Osteoblast (primary cell): ENCODE data around the gene NPRL2. TPM values are rescaled to one million over a fixed set of nuclear protein-coding genes. Genes with fewer than 3 reads are reported as not detected.
A peak's percentile ranks its signal among the peaks of the same experiment; 100 is the strongest.

Experiments
- DNase-seq: peaks from one replicate; pipeline ENCODE4 v3.0.0; 2011; ENCODE audit warnings: low spot score, mixed read lengths; ENCODE audit not compliant: insufficient read length; ENCODE audit errors: missing footprints
- H2AFZ ChIP-seq: 2 replicates; pipeline ENCODE4 v1.6.0; 2011; ENCODE audit warnings: mild to moderate bottlenecking, low read length
- H3K27ac ChIP-seq: 2 replicates; pipeline ENCODE4 v1.5.1; 2011; ENCODE audit warnings: mild to moderate bottlenecking, low read depth, low read length, moderate library complexity
- H3K27me3 ChIP-seq: 2 replicates; pipeline ENCODE4 v1.6.0; 2012; ENCODE audit warnings: mild to moderate bottlenecking, control low read depth, inconsistent platforms, low read length, moderate library complexity; ENCODE audit not compliant: insufficient read depth
- H3K36me3 ChIP-seq: 2 replicates; pipeline ENCODE4 v1.5.1; 2011; ENCODE audit warnings: mild to moderate bottlenecking, low read length, control low read depth, moderate library complexity; ENCODE audit not compliant: insufficient read depth
- H3K4me1 ChIP-seq: 2 replicates; pipeline ENCODE4 v1.5.1; 2011; ENCODE audit warnings: mild to moderate bottlenecking, low read length, control low read depth, moderate library complexity; ENCODE audit not compliant: insufficient read depth
- H3K4me2 ChIP-seq: 2 replicates; pipeline ENCODE4 v1.6.0; 2011; ENCODE audit warnings: mild to moderate bottlenecking, low read length; ENCODE audit not compliant: insufficient read depth
- H3K4me3 ChIP-seq: fragments of 200-600 bp; sonication (generic); 3 replicates; pipeline ENCODE4 v1.5.1; 2012; ENCODE audit warnings: mild to moderate bottlenecking, low read length, inconsistent platforms; ENCODE audit not compliant: insufficient read depth
- H3K79me2 ChIP-seq: 2 replicates; pipeline ENCODE4 v1.6.0; 2012; ENCODE audit warnings: mild to moderate bottlenecking, low read length, control low read depth, inconsistent platforms; ENCODE audit not compliant: insufficient read depth
- H3K9me3 ChIP-seq: 2 replicates; pipeline ENCODE4 v1.5.1; 2011; ENCODE audit warnings: low read depth, low read length, control low read depth
- H4K20me1 ChIP-seq: 2 replicates; pipeline ENCODE4 v1.6.0; 2012; ENCODE audit warnings: mild to moderate bottlenecking, low read length, control low read depth; ENCODE audit not compliant: insufficient read depth
- CTCF ChIP-seq: IDR thresholded peaks from 2 replicates; pipeline ENCODE4 v1.5.1; 2011; ENCODE audit warnings: mild to moderate bottlenecking, low read depth, low read length, moderate library complexity; ENCODE audit errors: extremely low read depth
- total RNA-seq: library from RNA; depleted of rRNA; stranded (reverse); fragments of >200 nt; gene quantifications from 2 replicates; pipeline ENCODE4 v1.2.3, GENCODE V29; 2012

The NPRL2 gene
- total RNA-seq, 1 donor = 21.7 TPM

GRCh38 chr3:50304601-50305000 lies 46.0 kb downstream of the NPRL2 start:
- Histone ChIP-seq H4K20me1 (no peaks in the 10 kb centered on the region), H3K27ac (no peak overlapping the region), H3K79me2 (no peaks in the 10 kb centered on the region), H3K36me3 (no peaks in the 10 kb centered on the region), H3K9me3 (peaks cover 3% of the 10 kb centered on the region), H3K4me1 (peaks cover 11% of the 10 kb centered on the region), H3K4me3 (no peak overlapping the region), H2AFZ (no peak overlapping the region), H3K27me3 (no peaks in the 10 kb centered on the region), H3K4me2 (no peak overlapping the region)
- TF ChIP-seq CTCF = no peak
- DNase-seq = peak; percentile 87

GRCh38 chr3:50303013-50303815 lies 47.4 kb downstream of the NPRL2 start, which contains the start of gene HYAL1:
Gene HYAL1 (minus strand): TSS chr3:50303574. CDS start chr3:50302956, 618 bp downstream.
- no peak within 1 kb of the TSS for H2AFZ ChIP-seq
- no peaks in the 10 kb centered on the region for H3K9me3 ChIP-seq
- peaks cover 18% of the 10 kb centered on the region for H3K4me1 ChIP-seq
- H3K36me3 ChIP-seq = no peaks in the 10 kb centered on the region
- H3K4me2 ChIP-seq = no peak within 1 kb of the TSS
- TF ChIP-seq CTCF = peak; percentile 13
- H3K27me3 ChIP-seq = no peaks in the 10 kb centered on the region
- H3K27ac ChIP-seq = no peak within 1 kb of the TSS
- DNase-seq = no peak
- H3K79me2 ChIP-seq = peaks cover 7% of the 10 kb centered on the region
- no peak within 1 kb of the TSS for H3K4me3 ChIP-seq
- no peaks in the 10 kb centered on the region for H4K20me1 ChIP-seq

GRCh38 chr3:50302095-50303012 lies 48.2 kb downstream of the NPRL2 start:
- Histone ChIP-seq H3K4me3 (no peak overlapping the region), H4K20me1 (no peaks in the 10 kb centered on the region), H2AFZ (no peak overlapping the region), H3K27me3 (no peaks in the 10 kb centered on the region), H3K36me3 (no peaks in the 10 kb centered on the region), H3K4me2 (no peak overlapping the region), H3K4me1 (peaks cover 21% of the 10 kb centered on the region), H3K79me2 (peaks cover 12% of the 10 kb centered on the region), H3K27ac (no peak overlapping the region), H3K9me3 (no peaks in the 10 kb centered on the region)
- DNase-seq = no peak
- TF ChIP-seq CTCF = no peak
